ENCODE results near the gene VGLL2.
"Not testable (repeated sequence)": the region's sequence is repeated elsewhere in the genome, so short reads cannot be mapped to it uniquely, and the experiment has no call there.

The VGLL2 gene

GRCh38 chr6:117229870-117230269 is 35.5 kb upstream of the VGLL2 start:
- H3K4me3 Mint-ChIP-seq, result no peak overlapping the region
- H3K27me3 Mint-ChIP-seq (ENCODE audit: low read depth), result no peaks in the 10 kb centered on the region
- TF ChIP-seq, protein P1, sequence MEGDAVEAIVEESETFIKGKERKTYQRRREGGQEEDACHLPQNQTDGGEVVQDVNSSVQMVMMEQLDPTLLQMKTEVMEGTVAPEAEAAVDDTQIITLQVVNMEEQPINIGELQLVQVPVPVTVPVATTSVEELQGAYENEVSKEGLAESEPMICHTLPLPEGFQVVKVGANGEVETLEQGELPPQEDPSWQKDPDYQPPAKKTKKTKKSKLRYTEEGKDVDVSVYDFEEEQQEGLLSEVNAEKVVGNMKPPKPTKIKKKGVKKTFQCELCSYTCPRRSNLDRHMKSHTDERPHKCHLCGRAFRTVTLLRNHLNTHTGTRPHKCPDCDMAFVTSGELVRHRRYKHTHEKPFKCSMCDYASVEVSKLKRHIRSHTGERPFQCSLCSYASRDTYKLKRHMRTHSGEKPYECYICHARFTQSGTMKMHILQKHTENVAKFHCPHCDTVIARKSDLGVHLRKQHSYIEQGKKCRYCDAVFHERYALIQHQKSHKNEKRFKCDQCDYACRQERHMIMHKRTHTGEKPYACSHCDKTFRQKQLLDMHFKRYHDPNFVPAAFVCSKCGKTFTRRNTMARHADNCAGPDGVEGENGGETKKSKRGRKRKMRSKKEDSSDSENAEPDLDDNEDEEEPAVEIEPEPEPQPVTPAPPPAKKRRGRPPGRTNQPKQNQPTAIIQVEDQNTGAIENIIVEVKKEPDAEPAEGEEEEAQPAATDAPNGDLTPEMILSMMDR (IDR thresholded peaks at IDR 0.05; ENCODE audit: unreplicated experiment in 3 of 3), result no peak
- H3K36me3 Mint-ChIP-seq (ENCODE audit: low read depth), result no peaks in the 10 kb centered on the region
- no peaks in the 10 kb centered on the region for H3K9me3 Mint-ChIP-seq
- H3K27ac Mint-ChIP-seq, result no peak overlapping the region
- peaks cover 24% of the 10 kb centered on the region for H3K4me1 Mint-ChIP-seq

DNA sequence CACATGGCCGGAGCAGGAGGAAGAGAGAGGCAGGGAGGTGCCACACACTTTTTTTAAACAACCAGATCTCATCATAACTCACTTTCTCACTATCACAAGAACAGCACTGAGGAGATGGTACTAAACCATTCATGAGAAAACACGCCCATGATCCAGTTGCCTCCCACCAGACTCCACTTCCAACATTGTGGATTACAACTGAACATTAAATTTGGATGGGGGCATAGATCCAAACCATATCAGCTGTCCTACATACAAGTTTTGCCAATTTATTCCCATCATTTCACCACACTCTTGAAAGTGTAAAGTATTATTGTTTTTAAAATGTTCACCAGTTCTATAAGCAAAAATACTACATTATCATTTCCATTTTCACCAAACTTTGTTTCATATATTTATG is 33.9 kb upstream of the VGLL2 start:
- Mint-ChIP-seq H3K4me1 (peaks cover 24% of the 10 kb centered on the region), H3K27ac (no peak overlapping the region), H3K27me3 (ENCODE audit: low read depth) (no peaks in the 10 kb centered on the region), H3K36me3 (ENCODE audit: low read depth) (no peaks in the 10 kb centered on the region), H3K4me3 (no peak overlapping the region), H3K9me3 (no peaks in the 10 kb centered on the region)
- TF ChIP-seq, protein P1 (IDR thresholded peaks at IDR 0.05; ENCODE audit: unreplicated experiment in 3 of 3), result no peak

- no peaks in the 10 kb centered on the region for H3K27me3 Mint-ChIP-seq (ENCODE audit: low read depth)
- H3K27ac Mint-ChIP-seq, result peak overlapping the region; percentile 6 to 40 (median 26)
- TF ChIP-seq, protein P1 (IDR thresholded peaks at IDR 0.05; ENCODE audit: unreplicated experiment in 3 of 3), result no peak
- H3K36me3 Mint-ChIP-seq (ENCODE audit: low read depth), result no peaks in the 10 kb centered on the region
- H3K4me3 Mint-ChIP-seq, result no peak overlapping the region
- no peaks in the 10 kb centered on the region for H3K9me3 Mint-ChIP-seq
- H3K4me1 Mint-ChIP-seq, result peaks cover 24% of the 10 kb centered on the region
Measured at GRCh38 chr6:117232196-117232595, 33.2 kb upstream of the VGLL2 start.

DNA sequence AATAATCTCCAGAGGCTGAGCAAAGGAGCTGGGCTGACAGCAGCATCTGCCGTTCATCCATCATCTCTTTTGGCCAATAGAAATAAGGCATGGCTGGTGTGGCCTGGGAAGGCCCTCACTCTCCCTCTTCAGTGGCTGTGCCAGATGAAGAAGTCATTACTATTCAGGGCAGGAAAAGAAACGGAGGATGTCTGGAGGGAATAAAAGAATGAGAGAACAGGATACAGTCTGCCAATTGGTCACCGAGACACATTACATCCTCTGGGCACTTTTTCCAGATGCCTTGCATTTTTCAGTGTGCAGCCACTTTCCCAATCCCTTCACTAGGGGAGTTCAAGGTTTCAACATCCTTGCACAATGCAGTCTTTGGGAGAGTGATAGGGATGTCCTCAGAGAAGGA is 32.2 kb upstream of the VGLL2 start:
- H3K9me3 Mint-ChIP-seq, result no peaks in the 10 kb centered on the region
- no peaks in the 10 kb centered on the region for H3K27me3 Mint-ChIP-seq (ENCODE audit: low read depth)
- TF ChIP-seq, protein P1 (IDR thresholded peaks at IDR 0.05; ENCODE audit: unreplicated experiment in 3 of 3), result no peak
- H3K36me3 Mint-ChIP-seq (ENCODE audit: low read depth), result no peaks in the 10 kb centered on the region
- H3K4me1 Mint-ChIP-seq, result peaks cover 20% of the 10 kb centered on the region
- no peak overlapping the region for H3K4me3 Mint-ChIP-seq
- H3K27ac Mint-ChIP-seq, result peak overlapping the region; percentile 26 to 67 (median 64)

GRCh38 chr6:117237561-117237960 is 27.8 kb upstream of the VGLL2 start:
- TF ChIP-seq, protein P1 (IDR thresholded peaks at IDR 0.05; ENCODE audit: unreplicated experiment in 3 of 3), result no peak
- H3K27ac Mint-ChIP-seq, result no peak overlapping the region
- no peaks in the 10 kb centered on the region for H3K36me3 Mint-ChIP-seq (ENCODE audit: low read depth)
- peaks cover 9% of the 10 kb centered on the region for H3K4me1 Mint-ChIP-seq
- peaks cover 3% of the 10 kb centered on the region for H3K27me3 Mint-ChIP-seq (ENCODE audit: low read depth)
- no peak overlapping the region for H3K4me3 Mint-ChIP-seq
- no peaks in the 10 kb centered on the region for H3K9me3 Mint-ChIP-seq

- H3K9me3 Mint-ChIP-seq; H3K4me1 Mint-ChIP-seq; H3K27me3 Mint-ChIP-seq (ENCODE audit: low read depth); H3K36me3 Mint-ChIP-seq (ENCODE audit: low read depth); H3K27ac Mint-ChIP-seq: not testable (repeated sequence)
- H3K4me3 Mint-ChIP-seq, result peak overlapping the region; percentile 77 to 83 (median 78)
Measured at GRCh38 chr6:117244571-117244970, 20.8 kb upstream of the VGLL2 start.

DNA sequence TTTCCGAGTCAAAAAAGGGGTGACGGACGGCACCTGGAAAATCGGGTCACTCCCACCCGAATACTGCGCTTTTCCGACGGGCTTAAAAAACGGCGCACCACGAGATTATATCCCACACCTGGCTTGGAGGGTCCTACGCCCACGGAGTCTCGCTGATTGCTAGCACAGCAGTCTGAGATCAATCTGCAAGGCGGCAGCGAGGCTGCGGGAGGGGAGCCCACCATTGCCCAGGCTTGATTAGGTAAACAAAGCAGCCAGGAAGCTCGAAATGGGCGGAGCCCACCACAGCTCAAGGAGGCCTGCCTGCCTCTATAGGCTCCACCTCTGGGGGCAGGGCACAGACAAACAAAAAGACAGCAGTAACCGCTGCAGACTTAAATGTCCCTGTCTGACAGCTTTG is 20.4 kb upstream of the VGLL2 start:
- not testable (repeated sequence) for H3K9me3 Mint-ChIP-seq; H3K27ac Mint-ChIP-seq; H3K27me3 Mint-ChIP-seq (ENCODE audit: low read depth); H3K36me3 Mint-ChIP-seq (ENCODE audit: low read depth); H3K4me1 Mint-ChIP-seq
- H3K4me3 Mint-ChIP-seq, result peak overlapping the region; percentile 77 to 83 (median 78)

All from nephron (organoid).